ENCODE results near the gene DDA1.

The DDA1 gene

GRCh38 chr19:17260842-17261325, 48.5 kb upstream of the DDA1 start (continued):
- TF ChIP-seq, protein P1, sequence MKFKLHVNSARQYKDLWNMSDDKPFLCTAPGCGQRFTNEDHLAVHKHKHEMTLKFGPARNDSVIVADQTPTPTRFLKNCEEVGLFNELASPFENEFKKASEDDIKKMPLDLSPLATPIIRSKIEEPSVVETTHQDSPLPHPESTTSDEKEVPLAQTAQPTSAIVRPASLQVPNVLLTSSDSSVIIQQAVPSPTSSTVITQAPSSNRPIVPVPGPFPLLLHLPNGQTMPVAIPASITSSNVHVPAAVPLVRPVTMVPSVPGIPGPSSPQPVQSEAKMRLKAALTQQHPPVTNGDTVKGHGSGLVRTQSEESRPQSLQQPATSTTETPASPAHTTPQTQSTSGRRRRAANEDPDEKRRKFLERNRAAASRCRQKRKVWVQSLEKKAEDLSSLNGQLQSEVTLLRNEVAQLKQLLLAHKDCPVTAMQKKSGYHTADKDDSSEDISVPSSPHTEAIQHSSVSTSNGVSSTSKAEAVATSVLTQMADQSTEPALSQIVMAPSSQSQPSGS (tag by site-specific recombination; IDR thresholded peaks at IDR 0.05; ENCODE audit: low read depth): no peak
- TF ChIP-seq ZSCAN30 (tag by site-specific recombination; IDR thresholded peaks at IDR 0.05) (no peak), BCL11B (tag by site-specific recombination; IDR thresholded peaks at IDR 0.05; ENCODE audit: low read depth) (no peak), ZNF112 (tag by site-specific recombination; IDR thresholded peaks at IDR 0.05) (no peak), TRIM28 (IDR thresholded peaks at IDR 0.05; ENCODE audit: borderline replicate concordance, low read length) (peak; percentile 80; the same call in 1 of the 2 replicates), WT1 (tag by site-specific recombination; IDR thresholded peaks at IDR 0.05) (no peak), ZBTB11 (tag by site-specific recombination; conservative IDR thresholded peaks at IDR 0.05; ENCODE audit: low read depth) (no peak), ZNF626 (tag by site-specific recombination; IDR thresholded peaks at IDR 0.05) (no peak), ZNF223 (tag by site-specific recombination; IDR thresholded peaks at IDR 0.05) (no peak), ZNF184 (tag by site-specific recombination; IDR thresholded peaks at IDR 0.05) (no peak), GFI1B (tag by site-specific recombination; IDR thresholded peaks at IDR 0.05) (no peak), ZNF521 (tag by site-specific recombination; IDR thresholded peaks at IDR 0.05) (no peak), PATZ1 (tag by site-specific recombination; IDR thresholded peaks at IDR 0.05) (peak; percentile 54; the same call in 1 of the 2 replicates), ZNF555 (tag by site-specific recombination; conservative IDR thresholded peaks at IDR 0.05) (no peak), KLF17 (tag by site-specific recombination; IDR thresholded peaks at IDR 0.05) (no peak), ZNF335 (tag by site-specific recombination; conservative IDR thresholded peaks at IDR 0.05) (peak; percentile 47), ZNF140 (tag by site-specific recombination; IDR thresholded peaks at IDR 0.05) (no peak), ZNF133 (tag by site-specific recombination; IDR thresholded peaks at IDR 0.05) (peak; percentile 48; the same call in 1 of the 2 replicates), ZNF654 (tag by site-specific recombination; IDR thresholded peaks at IDR 0.05; ENCODE audit: low read depth) (peak; percentile 48), ZNF311 (tag by site-specific recombination; IDR thresholded peaks at IDR 0.05; ENCODE audit: borderline replicate concordance) (no peak), ZNF549 (tag by site-specific recombination; IDR thresholded peaks at IDR 0.05) (no peak), ZBTB6 (tag by site-specific recombination; IDR thresholded peaks at IDR 0.05) (no peak), ZNF701 (tag by site-specific recombination; IDR thresholded peaks at IDR 0.05) (no peak), ZNF391 (tag by site-specific recombination; IDR thresholded peaks at IDR 0.05; ENCODE audit: borderline replicate concordance, low read depth) (no peak)
- TF ChIP-seq, protein P2, sequence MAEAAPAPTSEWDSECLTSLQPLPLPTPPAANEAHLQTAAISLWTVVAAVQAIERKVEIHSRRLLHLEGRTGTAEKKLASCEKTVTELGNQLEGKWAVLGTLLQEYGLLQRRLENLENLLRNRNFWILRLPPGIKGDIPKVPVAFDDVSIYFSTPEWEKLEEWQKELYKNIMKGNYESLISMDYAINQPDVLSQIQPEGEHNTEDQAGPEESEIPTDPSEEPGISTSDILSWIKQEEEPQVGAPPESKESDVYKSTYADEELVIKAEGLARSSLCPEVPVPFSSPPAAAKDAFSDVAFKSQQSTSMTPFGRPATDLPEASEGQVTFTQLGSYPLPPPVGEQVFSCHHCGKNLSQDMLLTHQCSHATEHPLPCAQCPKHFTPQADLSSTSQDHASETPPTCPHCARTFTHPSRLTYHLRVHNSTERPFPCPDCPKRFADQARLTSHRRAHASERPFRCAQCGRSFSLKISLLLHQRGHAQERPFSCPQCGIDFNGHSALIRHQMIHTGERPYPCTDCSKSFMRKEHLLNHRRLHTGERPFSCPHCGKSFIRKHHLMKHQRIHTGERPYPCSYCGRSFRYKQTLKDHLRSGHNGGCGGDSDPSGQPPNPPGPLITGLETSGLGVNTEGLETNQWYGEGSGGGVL (tag by site-specific recombination; IDR thresholded peaks at IDR 0.05): no peak
- TF ChIP-seq, protein P3, sequence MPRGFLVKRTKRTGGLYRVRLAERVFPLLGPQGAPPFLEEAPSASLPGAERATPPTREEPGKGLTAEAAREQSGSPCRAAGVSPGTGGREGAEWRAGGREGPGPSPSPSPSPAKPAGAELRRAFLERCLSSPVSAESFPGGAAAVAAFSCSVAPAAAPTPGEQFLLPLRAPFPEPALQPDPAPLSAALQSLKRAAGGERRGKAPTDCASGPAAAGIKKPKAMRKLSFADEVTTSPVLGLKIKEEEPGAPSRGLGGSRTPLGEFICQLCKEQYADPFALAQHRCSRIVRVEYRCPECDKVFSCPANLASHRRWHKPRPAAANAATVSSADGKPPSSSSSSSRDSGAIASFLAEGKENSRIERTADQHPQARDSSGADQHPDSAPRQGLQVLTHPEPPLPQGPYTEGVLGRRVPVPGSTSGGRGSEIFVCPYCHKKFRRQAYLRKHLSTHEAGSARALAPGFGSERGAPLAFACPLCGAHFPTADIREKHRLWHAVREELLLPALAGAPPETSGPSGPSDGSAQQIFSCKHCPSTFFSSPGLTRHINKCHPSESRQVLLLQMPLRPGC (tag by site-specific recombination; IDR thresholded peaks at IDR 0.05): no peak

All from HEK293 (cell line).